HepG2 (cell line): Measurements from ENCODE around the gene COQ3. TPM values are rescaled to one million over a fixed set of nuclear protein-coding genes. Genes with fewer than 3 reads are reported as not detected.
A peak's percentile ranks its signal among the peaks of the same experiment; 100 is the strongest.
"Not testable (repeated sequence)": the region's sequence is repeated elsewhere in the genome, so short reads cannot be mapped to it uniquely, and the experiment has no call there.

ENCODE experiments used
- ATAC-seq: fragments of 200-7000 bp; cut with Tn5 transposase; 3 replicates; pipeline ENCODE4 v1.9.1; 2020; ENCODE audit warnings: mild to moderate bottlenecking, moderate library complexity
- BruUV-seq: library from RNA; stranded (reverse); fragments of 400-500 nt; replicated peaks from 2 replicates; lab custom pipeline; 2021; lab: Mats Ljungman, UMichigan
- CTCF ChIA-PET: fragments of 300-600 bp; formaldehyde crosslinking; extraction: SDS; loops from one replicate; lab custom pipeline; 2021; ENCODE audit warnings: low total read pairs, inconsistent platforms, low intra/inter-chr PET ratio; lab: Yijun Ruan, JAX
- POLR2A ChIA-PET: fragments of 350-600 bp; sonication (Branson Sonifier 250); formaldehyde crosslinking; loops from one replicate; lab custom pipeline; 2020; ENCODE audit warnings: antibody characterized with exemption, inconsistent platforms; lab: Yijun Ruan, JAX
- DNase-seq: peaks from one replicate; pipeline ENCODE4 v3.0.0-alpha.2; 2015; ENCODE audit warnings: low spot score
- FAIRE-seq: peaks from 3 replicates; lab custom pipeline; 2011; peaks lifted over from hg19 to GRCh38; lab: Jason Lieb, UNC
- H2AFZ ChIP-seq: one replicate; pipeline ENCODE4 v1.6.1; 2011; ENCODE audit warnings: low read length, inconsistent platforms
- H3K27ac ChIP-seq: fragments of 300-600 bp; 3 replicates; pipeline ENCODE4 v1.8.0; 2011; ENCODE audit warnings: mixed run types, mild to moderate bottlenecking, mixed read lengths, low read length, inconsistent platforms; ENCODE audit not compliant: insufficient read depth; ENCODE audit errors: extremely low read length
- H3K27me3 ChIP-seq, 2 experiments: fragments of 200-600 bp in 1 of 2; 2 replicates in 1 of 2; 3 replicates in 1 of 2; pipeline versions ENCODE4 v1.6.0 to v1.8.0; 2011; ENCODE audit warnings: low read length in 2 of 2, mild to moderate bottlenecking in 2 of 2, moderate library complexity in 2 of 2, inconsistent platforms in 1 of 2; ENCODE audit not compliant: insufficient read depth in 2 of 2, control insufficient read depth in 1 of 2
- H3K36me3 ChIP-seq, 2 experiments: fragments of 200-600 bp in 1 of 2; replicated peaks in 1 of 2; 2 replicates in 1 of 2; 3 replicates in 1 of 2; pipeline versions ENCODE4 v1.5.1 to v1.8.0; 2011; ENCODE audit warnings: low read length in 2 of 2, inconsistent platforms in 1 of 2; ENCODE audit not compliant: insufficient read depth in 2 of 2, control insufficient read depth in 1 of 2
- H3K4me1 ChIP-seq: 2 replicates; pipeline ENCODE4 v1.5.1; 2012; ENCODE audit warnings: low read length, inconsistent platforms; ENCODE audit not compliant: insufficient read depth
- H3K4me2 ChIP-seq: 2 replicates; pipeline ENCODE4 v1.6.0; 2011; ENCODE audit warnings: low read depth, low read length, inconsistent platforms
- H3K4me3 ChIP-seq, 3 experiments: fragments of 200-600 bp in 1 of 3; sonication (generic), shearing (Covaris generic) in 1 of 3; replicated peaks in 1 of 3; 2 replicates each; pipeline ENCODE4 v1.5.1; 2011 to 2016; ENCODE audit warnings: low read length in 3 of 3, inconsistent platforms in 2 of 3, low read depth in 2 of 3, mild to moderate bottlenecking in 2 of 3, control low read depth in 1 of 3, mixed read lengths in 1 of 3; ENCODE audit not compliant: insufficient read depth in 1 of 3
- H3K79me2 ChIP-seq: one replicate; pipeline ENCODE4 v1.6.1; 2011; ENCODE audit warnings: low read length, inconsistent platforms; ENCODE audit not compliant: insufficient read depth
- H3K9ac ChIP-seq: 2 replicates; pipeline ENCODE4 v1.6.0; 2011; ENCODE audit warnings: mild to moderate bottlenecking, low read depth, low read length, inconsistent platforms; ENCODE audit not compliant: insufficient read depth
- H3K9me3 ChIP-seq: 2 replicates; pipeline ENCODE4 v1.5.1; 2012; ENCODE audit warnings: mild to moderate bottlenecking, low read length
- H4K20me1 ChIP-seq: 2 replicates; pipeline ENCODE4 v1.6.0; 2011; ENCODE audit warnings: inconsistent platforms, mild to moderate bottlenecking, low read length, moderate library complexity; ENCODE audit not compliant: insufficient read depth
- MXI1 ChIP-seq: IDR thresholded peaks from 3 replicates; pipeline ENCODE4 v1.6.1; 2012; ENCODE audit warnings: low read depth, low read length, inconsistent platforms, borderline replicate concordance
- SMC3 ChIP-seq: IDR thresholded peaks from 2 replicates; pipeline ENCODE4 v1.6.1; 2011; ENCODE audit warnings: low read length, improper control_type of control experiment
- STAG1 ChIP-seq: sonication (generic); formaldehyde crosslinking; IDR thresholded peaks from 2 replicates; pipeline ENCODE4 v1.4.0; 2020; ENCODE audit warnings: missing genetic modification reagents
- WGBS: methylation state at CpG from one replicate; pipeline ENCODE4 v1.1.6; 2017; ENCODE audit warnings: low lambda C conversion rate; 5-methylcytosine and 5-hydroxymethylcytosine counted together
- in situ Hi-C: cut with HindIII; loops from 2 replicates; pipeline ENCODE4 v1.10.0; 2017; ENCODE audit warnings: low pct_unique_long_range_greater_than_20kb; ENCODE audit not compliant: extremely low pct_ligation_motif_present
- intact Hi-C: fragments of 100-400 bp; cut with micrococcal nuclease; formaldehyde crosslinking; loops from one replicate; pipeline ENCODE4 v1.10.0; 2022; ENCODE audit not compliant: unreplicated experiment
- polyA plus RNA-seq, 8 experiments: library from polyadenylated mRNA; depleted of rRNA in 3 of 8; stranded (reverse) in 7 of 8; unstranded in 1 of 8; fragments of >200 nt; fragmentation: Illumina TruSeq in 4 of 8; extraction: Trizol in 4 of 8; gene quantifications; 2 replicates each; pipeline versions ENCODE4 v1.2.1 to v1.2.3, GENCODE V29; 2011 to 2016; ENCODE audit warnings: low read depth in 4 of 8, missing spikeins in 1 of 8, mixed read lengths in 1 of 8; ENCODE audit not compliant: insufficient read depth in 1 of 8
- total RNA-seq, 5 experiments: library from RNA; depleted of rRNA; stranded (reverse); fragments of >200 nt; fragmentation: Illumina TruSeq; extraction: Trizol; gene quantifications; 2 replicates each; pipeline ENCODE4 v1.2.3, GENCODE V29; 2016; ENCODE audit warnings: low read depth in 1 of 5
- TF ChIP-seq, protein P1 (sequence below): sonication (generic); formaldehyde crosslinking; IDR thresholded peaks from 2 replicates; pipeline ENCODE4 v1.5.1; 2020; ENCODE audit warnings: mild to moderate bottlenecking, missing genetic modification reagents, borderline replicate concordance
- TF ChIP-seq, protein P2 (sequence below): sonication (generic); formaldehyde crosslinking; IDR thresholded peaks from 2 replicates; pipeline ENCODE4 v1.4.0; 2020; ENCODE audit warnings: missing genetic modification reagents, borderline replicate concordance
- TF ChIP-seq, protein P3 (sequence below): sonication (generic); formaldehyde crosslinking; IDR thresholded peaks from 2 replicates; pipeline ENCODE4 v1.4.0; 2020; ENCODE audit warnings: missing genetic modification reagents, borderline replicate concordance

COQ3 gene
- total and polyA plus RNA-seq, 2 of the 13 experiments (the other 11 are each of a cell fraction or from before 2014, with no cell fraction given): 5.3 to 20.5 TPM

DNA sequence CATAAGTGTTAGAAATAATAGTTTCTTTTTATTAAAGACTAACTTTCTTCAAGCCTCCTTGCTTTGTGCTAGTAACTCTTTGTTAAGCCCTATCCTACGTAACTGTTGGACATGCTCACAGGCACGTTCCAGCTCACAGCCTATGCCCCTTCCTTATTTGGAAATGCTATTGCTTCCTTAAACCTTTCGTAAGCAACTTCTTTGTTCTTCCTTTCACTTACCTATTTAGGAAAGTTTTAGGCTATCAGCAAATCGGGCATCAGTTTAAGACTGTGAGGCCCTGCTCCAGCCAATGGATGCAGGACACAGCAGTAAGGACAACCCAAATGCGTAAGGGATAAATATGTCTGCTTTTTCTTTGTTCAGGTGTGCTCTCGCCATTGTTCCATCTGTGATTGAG, 58.7 kb downstream of the COQ3 start:
- WGBS: 41% methylated on average over 6 of the region's 6 CpGs
- H3K79me2 ChIP-seq, H3K36me3 ChIP-seq, H3K4me3 ChIP-seq, FAIRE-seq, H3K9me3 ChIP-seq, H3K27ac ChIP-seq, H3K9ac ChIP-seq, H3K27me3 ChIP-seq, H3K4me1 ChIP-seq, H3K4me2 ChIP-seq, DNase-seq, H4K20me1 ChIP-seq, POLR2A ChIA-PET, H2AFZ ChIP-seq, intact Hi-C loops, BruUV-seq, ATAC-seq, CTCF ChIA-PET: not testable (repeated sequence)
- in situ Hi-C loops: loop anchor here (25.0 kb wide), 1 partner anchor 477 kb away; no protein-coding TSS in a partner anchor

DNA sequence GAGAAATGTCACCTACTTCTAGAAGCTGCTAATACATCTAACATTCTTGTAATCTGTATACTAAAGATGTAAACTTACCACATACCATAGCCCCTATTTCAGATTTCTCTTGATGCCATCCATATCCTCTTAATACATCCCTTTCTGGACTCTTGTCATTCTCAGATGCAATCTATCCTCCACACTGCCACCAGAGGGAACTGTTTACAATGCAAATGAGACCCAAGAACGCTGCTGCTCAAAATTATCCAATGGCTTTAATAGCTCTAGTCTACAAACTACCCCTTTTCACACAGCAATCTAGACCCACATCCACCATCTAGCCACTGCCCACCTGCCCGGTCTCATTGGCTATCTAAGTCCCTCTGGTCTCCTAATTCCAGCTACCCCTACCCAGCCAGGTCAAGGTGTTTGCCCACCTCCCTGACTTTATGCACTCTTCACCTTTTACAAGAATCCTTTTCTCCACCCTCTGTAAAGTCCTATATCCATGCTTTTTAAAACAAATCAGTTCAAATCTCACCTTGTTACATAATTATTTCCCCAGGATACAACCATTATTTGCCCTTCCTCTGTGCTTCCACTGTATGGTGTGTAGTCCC, 59.4 kb downstream of the COQ3 start:
- Histone ChIP-seq H3K4me1 (peaks cover 5% of the 10 kb centered on the region; the same call in 1 of the 2 replicates), H3K4me2 (peak overlapping the region; percentile 41), H3K9ac (no peak overlapping the region), H3K27ac (no peak overlapping the region), H3K79me2 (no peaks in the 10 kb centered on the region), H4K20me1 (no peaks in the 10 kb centered on the region), H2AFZ (no peak overlapping the region), H3K9me3 (no peaks in the 10 kb centered on the region), H3K4me3 (no peak overlapping the region; a peak in 1 of 6 replicates), H3K27me3 (no peaks in the 10 kb centered on the region), H3K36me3 (no peaks in the 10 kb centered on the region)
- no TSS peak for BruUV-seq
- CTCF ChIA-PET: no interaction called here
- WGBS: 0% methylated on average over 2 of the region's 2 CpGs
- POLR2A ChIA-PET: no interaction called here
- peak; percentile 79 for FAIRE-seq
- peak; percentile 58 for DNase-seq
- ATAC-seq: peak; percentile 94
- in situ Hi-C loops: loop anchor here (25.0 kb wide), 1 partner anchor 478 kb away; no protein-coding TSS in a partner anchor
- intact Hi-C loops: loop anchor here (1.0 to 5.0 kb wide), 4 partner anchors 16 to 488 kb away; partner anchors contain the start of gene COQ3
- TF ChIP-seq, protein P1, sequence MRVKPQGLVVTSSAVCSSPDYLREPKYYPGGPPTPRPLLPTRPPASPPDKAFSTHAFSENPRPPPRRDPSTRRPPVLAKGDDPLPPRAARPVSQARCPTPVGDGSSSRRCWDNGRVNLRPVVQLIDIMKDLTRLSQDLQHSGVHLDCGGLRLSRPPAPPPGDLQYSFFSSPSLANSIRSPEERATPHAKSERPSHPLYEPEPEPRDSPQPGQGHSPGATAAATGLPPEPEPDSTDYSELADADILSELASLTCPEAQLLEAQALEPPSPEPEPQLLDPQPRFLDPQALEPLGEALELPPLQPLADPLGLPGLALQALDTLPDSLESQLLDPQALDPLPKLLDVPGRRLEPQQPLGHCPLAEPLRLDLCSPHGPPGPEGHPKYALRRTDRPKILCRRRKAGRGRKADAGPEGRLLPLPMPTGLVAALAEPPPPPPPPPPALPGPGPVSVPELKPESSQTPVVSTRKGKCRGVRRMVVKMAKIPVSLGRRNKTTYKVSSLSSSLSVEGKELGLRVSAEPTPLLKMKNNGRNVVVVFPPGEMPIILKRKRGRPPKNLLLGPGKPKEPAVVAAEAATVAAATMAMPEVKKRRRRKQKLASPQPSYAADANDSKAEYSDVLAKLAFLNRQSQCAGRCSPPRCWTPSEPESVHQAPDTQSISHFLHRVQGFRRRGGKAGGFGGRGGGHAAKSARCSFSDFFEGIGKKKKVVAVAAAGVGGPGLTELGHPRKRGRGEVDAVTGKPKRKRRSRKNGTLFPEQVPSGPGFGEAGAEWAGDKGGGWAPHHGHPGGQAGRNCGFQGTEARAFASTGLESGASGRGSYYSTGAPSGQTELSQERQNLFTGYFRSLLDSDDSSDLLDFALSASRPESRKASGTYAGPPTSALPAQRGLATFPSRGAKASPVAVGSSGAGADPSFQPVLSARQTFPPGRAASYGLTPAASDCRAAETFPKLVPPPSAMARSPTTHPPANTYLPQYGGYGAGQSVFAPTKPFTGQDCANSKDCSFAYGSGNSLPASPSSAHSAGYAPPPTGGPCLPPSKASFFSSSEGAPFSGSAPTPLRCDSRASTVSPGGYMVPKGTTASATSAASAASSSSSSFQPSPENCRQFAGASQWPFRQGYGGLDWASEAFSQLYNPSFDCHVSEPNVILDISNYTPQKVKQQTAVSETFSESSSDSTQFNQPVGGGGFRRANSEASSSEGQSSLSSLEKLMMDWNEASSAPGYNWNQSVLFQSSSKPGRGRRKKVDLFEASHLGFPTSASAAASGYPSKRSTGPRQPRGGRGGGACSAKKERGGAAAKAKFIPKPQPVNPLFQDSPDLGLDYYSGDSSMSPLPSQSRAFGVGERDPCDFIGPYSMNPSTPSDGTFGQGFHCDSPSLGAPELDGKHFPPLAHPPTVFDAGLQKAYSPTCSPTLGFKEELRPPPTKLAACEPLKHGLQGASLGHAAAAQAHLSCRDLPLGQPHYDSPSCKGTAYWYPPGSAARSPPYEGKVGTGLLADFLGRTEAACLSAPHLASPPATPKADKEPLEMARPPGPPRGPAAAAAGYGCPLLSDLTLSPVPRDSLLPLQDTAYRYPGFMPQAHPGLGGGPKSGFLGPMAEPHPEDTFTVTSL (CRISPR knock-in tag): 0 out of 2 replicates have a peak, but pooled peaks have one; percentile 19
- TF ChIP-seq, protein P2, sequence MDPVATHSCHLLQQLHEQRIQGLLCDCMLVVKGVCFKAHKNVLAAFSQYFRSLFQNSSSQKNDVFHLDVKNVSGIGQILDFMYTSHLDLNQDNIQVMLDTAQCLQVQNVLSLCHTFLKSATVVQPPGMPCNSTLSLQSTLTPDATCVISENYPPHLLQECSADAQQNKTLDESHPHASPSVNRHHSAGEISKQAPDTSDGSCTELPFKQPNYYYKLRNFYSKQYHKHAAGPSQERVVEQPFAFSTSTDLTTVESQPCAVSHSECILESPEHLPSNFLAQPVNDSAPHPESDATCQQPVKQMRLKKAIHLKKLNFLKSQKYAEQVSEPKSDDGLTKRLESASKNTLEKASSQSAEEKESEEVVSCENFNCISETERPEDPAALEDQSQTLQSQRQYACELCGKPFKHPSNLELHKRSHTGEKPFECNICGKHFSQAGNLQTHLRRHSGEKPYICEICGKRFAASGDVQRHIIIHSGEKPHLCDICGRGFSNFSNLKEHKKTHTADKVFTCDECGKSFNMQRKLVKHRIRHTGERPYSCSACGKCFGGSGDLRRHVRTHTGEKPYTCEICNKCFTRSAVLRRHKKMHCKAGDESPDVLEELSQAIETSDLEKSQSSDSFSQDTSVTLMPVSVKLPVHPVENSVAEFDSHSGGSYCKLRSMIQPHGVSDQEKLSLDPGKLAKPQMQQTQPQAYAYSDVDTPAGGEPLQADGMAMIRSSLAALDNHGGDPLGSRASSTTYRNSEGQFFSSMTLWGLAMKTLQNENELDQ (CRISPR knock-in tag): no peak
- TF ChIP-seq STAG1 (peak; percentile 62), MXI1 (no peak), SMC3 (peak; percentile 34; the same call in 1 of the 2 replicates)
- TF ChIP-seq, protein P3, sequence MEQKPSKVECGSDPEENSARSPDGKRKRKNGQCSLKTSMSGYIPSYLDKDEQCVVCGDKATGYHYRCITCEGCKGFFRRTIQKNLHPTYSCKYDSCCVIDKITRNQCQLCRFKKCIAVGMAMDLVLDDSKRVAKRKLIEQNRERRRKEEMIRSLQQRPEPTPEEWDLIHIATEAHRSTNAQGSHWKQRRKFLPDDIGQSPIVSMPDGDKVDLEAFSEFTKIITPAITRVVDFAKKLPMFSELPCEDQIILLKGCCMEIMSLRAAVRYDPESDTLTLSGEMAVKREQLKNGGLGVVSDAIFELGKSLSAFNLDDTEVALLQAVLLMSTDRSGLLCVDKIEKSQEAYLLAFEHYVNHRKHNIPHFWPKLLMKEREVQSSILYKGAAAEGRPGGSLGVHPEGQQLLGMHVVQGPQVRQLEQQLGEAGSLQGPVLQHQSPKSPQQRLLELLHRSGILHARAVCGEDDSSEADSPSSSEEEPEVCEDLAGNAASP (CRISPR knock-in tag): 0 out of 2 replicates have a peak, but pooled peaks have one; percentile 33
